Pericardium fibroblast (primary cell): ENCODE results near the gene PFKM. TPM values are rescaled to one million over a fixed set of nuclear protein-coding genes. Genes with fewer than 3 reads are reported as not detected.

ENCODE experiments used
- total RNA-seq: library from RNA; depleted of rRNA; stranded (reverse); fragments of >200 nt; gene quantifications from 2 replicates; pipeline ENCODE4 v1.2.3, GENCODE V29; 2015

Gene PFKM
- 33.6 and 52.3 TPM in 2 replicates for total RNA-seq

GRCh38 chr12:48119078-48119833 lies at the start of gene PFKM:
Gene PFKM (plus strand): TSS chr12:48119364. CDS start chr12:48122775, 3,411 bp downstream.

GRCh38 chr12:48105867-48106680 lies 13.1 kb upstream of the PFKM start, which contains the start of gene SENP1:
Gene SENP1 (minus strand): TSS chr12:48106079. CDS start chr12:48101472, 4,607 bp downstream.

GRCh38 chr12:48157018-48157888 lies 38.1 kb downstream of the PFKM start, which contains the start of gene ASB8:
Gene ASB8 (minus strand): TSS chr12:48157515. CDS start chr12:48153496, 4,019 bp downstream.

GRCh38 chr12:48183091-48183875 lies 64.1 kb downstream of the PFKM start, which contains the start of gene CCDC184:
Gene CCDC184 (plus strand): TSS chr12:48183644. CDS start chr12:48184123, 479 bp downstream.

Other genes with a start within 250 kb of the PFKM start
- gene VDR, start 214.4 kb upstream of the PFKM start, total RNA-seq, result 6.4 and 9.1 TPM in 2 replicates
- 19.7 and 20.9 TPM in 2 replicates for gene TMEM106C, start 155.8 kb upstream of the PFKM start, total RNA-seq
- under 0.01 TPM in 1 of 2 replicates, not detected in the other for gene COL2A1, start 114.9 kb upstream of the PFKM start, total RNA-seq
- 9.7 and 11.8 TPM in 2 replicates for gene SENP1, start 13.3 kb upstream of the PFKM start, total RNA-seq
- gene ASB8, start 38.2 kb downstream of the PFKM start, total RNA-seq, result 14.5 and 15.8 TPM in 2 replicates
- gene CCDC184, start 64.3 kb downstream of the PFKM start, total RNA-seq, result 0.17 and 1.2 TPM in 2 replicates
- gene OR10AD1, start 83.9 kb downstream of the PFKM start, total RNA-seq, result not detected in 2 replicates
- gene ZNF641, start 231.6 kb downstream of the PFKM start, total RNA-seq, result 2.8 and 13.7 TPM in 2 replicates